GM12878 (cell line): ENCODE results near the gene C2orf74. TPM values are rescaled to one million over a fixed set of nuclear protein-coding genes. Genes with fewer than 3 reads are reported as not detected.

Experiments
- ATF7 ChIP-seq: fragments of 450-650 bp; IDR thresholded peaks from 2 replicates; pipeline ENCODE4 v1.6.1; 2016; ENCODE audit warnings: low read depth, mild to moderate bottlenecking
- CREM ChIP-seq: IDR thresholded peaks from 2 replicates; pipeline ENCODE4 v1.6.1; 2014; ENCODE audit warnings: antibody characterized with exemption, low read depth
- EED ChIP-seq: sonication (generic); IDR thresholded peaks from 2 replicates; pipeline ENCODE4 v1.6.1; 2016; ENCODE audit warnings: antibody characterized with exemption, low read depth
- NRF1 ChIP-seq: conservative IDR thresholded peaks from 2 replicates; pipeline ENCODE4 v1.6.1; 2011; ENCODE audit warnings: mild to moderate bottlenecking, low read depth, low read length, improper control_type of control experiment
- RELA ChIP-seq: fragments of 450-650 bp; IDR thresholded peaks from 2 replicates; pipeline ENCODE4 v1.8.0; 2014; ENCODE audit warnings: borderline replicate concordance; ENCODE audit not compliant: partially characterized antibody
- RUNX3 ChIP-seq: IDR thresholded peaks from 2 replicates; pipeline ENCODE4 v1.6.1; 2012; ENCODE audit warnings: low read length, inconsistent platforms
- SIX5 ChIP-seq: IDR thresholded peaks from 2 replicates; pipeline ENCODE4 v1.6.1; 2011; ENCODE audit warnings: mild to moderate bottlenecking, low read depth, low read length, moderate library complexity; ENCODE audit not compliant: severe bottlenecking
- STAT1 ChIP-seq: fragments of 450-650 bp; conservative IDR thresholded peaks from 2 replicates; pipeline ENCODE4 v1.6.1; 2014; ENCODE audit warnings: antibody characterized with exemption, mild to moderate bottlenecking
- TAF1 ChIP-seq: IDR thresholded peaks from 2 replicates; pipeline ENCODE4 v1.6.1; 2011; ENCODE audit warnings: mild to moderate bottlenecking, low read depth, low read length, borderline replicate concordance
- polyA plus RNA-seq, 11 experiments: library from polyadenylated mRNA; depleted of rRNA in 4 of 11; unstranded in 6 of 11; stranded (reverse) in 5 of 11; fragments of >200 nt; fragmentation: Nextera tagmentation in 4 of 11; fragmentation: Illumina TruSeq in 1 of 11; extraction: Ambion mirVana in 4 of 11; extraction: Trizol in 1 of 11; gene quantifications; 1 replicate in 1 of 11; 2 replicates in 10 of 11; pipeline versions ENCODE4 v1.2.1 to v1.2.3, GENCODE V29; 2011 to 2016; ENCODE audit warnings: inconsistent platforms in 2 of 11, missing spikeins in 2 of 11, low read depth in 1 of 11
- total RNA-seq, 4 experiments: library from RNA; depleted of rRNA in 3 of 4; stranded (reverse); fragments of >200 nt in 3 of 4; fragmentation: Illumina TruSeq in 1 of 4; extraction: Trizol in 1 of 4; gene quantifications; 2 replicates each; pipeline versions ENCODE4 v1.2.1 to v1.2.3, GENCODE V29; 2013 to 2021
- TF ChIP-seq, protein P1 (sequence below): fragments of 450-650 bp; IDR thresholded peaks from 2 replicates; pipeline ENCODE4 v1.6.1; 2016; ENCODE audit warnings: mild to moderate bottlenecking, moderate library complexity, borderline replicate concordance
- TF ChIP-seq, protein P2 (sequence below): fragments of 450-650 bp; IDR thresholded peaks from 2 replicates; pipeline ENCODE4 v1.6.1; 2018; ENCODE audit warnings: borderline replicate concordance, mild to moderate bottlenecking; ENCODE audit not compliant: partially characterized antibody
- TF ChIP-seq, protein P3 (sequence below): fragments of 450-650 bp; IDR thresholded peaks from 2 replicates; pipeline ENCODE4 v1.6.1; 2017; ENCODE audit warnings: mild to moderate bottlenecking, moderate library complexity

C2orf74 gene
- total and polyA plus RNA-seq, 10 of the 15 experiments (the other 5 are each of a cell fraction or from before 2014, with no cell fraction given) = 3.8 to 25.0 (median 15.2) TPM

DNA sequence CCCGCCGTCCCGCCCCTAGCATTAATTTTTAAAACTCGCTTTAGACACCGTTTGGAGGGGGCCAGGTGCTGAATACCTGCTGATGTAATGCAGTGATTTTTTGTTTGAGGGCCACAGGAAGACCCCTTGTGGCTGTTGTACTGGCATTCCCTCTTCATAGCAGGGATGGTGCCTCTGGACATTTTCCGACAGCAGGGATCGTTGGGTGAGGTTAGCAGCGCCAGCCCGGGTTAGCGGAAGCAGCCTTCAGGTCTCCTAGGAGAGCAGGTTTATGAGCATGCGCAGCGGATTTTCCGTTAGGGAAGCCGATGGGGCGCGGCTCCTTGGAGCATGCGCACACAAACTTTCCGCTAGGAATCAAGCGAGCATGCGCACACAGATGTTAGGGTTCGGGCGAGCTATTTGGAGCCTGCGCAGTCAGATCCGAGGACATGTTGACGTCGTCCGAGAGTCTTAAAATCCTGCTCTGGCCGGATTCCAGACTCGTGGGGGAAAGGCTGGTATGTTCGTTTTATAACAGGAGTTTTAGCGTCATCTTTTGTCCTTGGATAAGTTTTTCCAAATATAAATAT, 17.2 kb upstream of the C2orf74 start (continued):
- TF ChIP-seq, protein P1, sequence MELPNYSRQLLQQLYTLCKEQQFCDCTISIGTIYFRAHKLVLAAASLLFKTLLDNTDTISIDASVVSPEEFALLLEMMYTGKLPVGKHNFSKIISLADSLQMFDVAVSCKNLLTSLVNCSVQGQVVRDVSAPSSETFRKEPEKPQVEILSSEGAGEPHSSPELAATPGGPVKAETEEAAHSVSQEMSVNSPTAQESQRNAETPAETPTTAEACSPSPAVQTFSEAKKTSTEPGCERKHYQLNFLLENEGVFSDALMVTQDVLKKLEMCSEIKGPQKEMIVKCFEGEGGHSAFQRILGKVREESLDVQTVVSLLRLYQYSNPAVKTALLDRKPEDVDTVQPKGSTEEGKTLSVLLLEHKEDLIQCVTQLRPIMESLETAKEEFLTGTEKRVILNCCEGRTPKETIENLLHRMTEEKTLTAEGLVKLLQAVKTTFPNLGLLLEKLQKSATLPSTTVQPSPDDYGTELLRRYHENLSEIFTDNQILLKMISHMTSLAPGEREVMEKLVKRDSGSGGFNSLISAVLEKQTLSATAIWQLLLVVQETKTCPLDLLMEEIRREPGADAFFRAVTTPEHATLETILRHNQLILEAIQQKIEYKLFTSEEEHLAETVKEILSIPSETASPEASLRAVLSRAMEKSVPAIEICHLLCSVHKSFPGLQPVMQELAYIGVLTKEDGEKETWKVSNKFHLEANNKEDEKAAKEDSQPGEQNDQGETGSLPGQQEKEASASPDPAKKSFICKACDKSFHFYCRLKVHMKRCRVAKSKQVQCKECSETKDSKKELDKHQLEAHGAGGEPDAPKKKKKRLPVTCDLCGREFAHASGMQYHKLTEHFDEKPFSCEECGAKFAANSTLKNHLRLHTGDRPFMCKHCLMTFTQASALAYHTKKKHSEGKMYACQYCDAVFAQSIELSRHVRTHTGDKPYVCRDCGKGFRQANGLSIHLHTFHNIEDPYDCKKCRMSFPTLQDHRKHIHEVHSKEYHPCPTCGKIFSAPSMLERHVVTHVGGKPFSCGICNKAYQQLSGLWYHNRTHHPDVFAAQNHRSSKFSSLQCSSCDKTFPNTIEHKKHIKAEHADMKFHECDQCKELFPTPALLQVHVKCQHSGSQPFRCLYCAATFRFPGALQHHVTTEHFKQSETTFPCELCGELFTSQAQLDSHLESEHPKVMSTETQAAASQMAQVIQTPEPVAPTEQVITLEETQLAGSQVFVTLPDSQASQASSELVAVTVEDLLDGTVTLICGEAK = peak; percentile 26; the same call in 1 of the 2 replicates
- no peak; the same call in 1 of the 2 replicates for TF ChIP-seq TAF1
- TF ChIP-seq ATF7 = peak; percentile 60
- peak; percentile 66 for TF ChIP-seq EED
- 0 out of 2 replicates have a peak, but pooled peaks have one; percentile 16 for TF ChIP-seq CREM
- TF ChIP-seq, protein P2, sequence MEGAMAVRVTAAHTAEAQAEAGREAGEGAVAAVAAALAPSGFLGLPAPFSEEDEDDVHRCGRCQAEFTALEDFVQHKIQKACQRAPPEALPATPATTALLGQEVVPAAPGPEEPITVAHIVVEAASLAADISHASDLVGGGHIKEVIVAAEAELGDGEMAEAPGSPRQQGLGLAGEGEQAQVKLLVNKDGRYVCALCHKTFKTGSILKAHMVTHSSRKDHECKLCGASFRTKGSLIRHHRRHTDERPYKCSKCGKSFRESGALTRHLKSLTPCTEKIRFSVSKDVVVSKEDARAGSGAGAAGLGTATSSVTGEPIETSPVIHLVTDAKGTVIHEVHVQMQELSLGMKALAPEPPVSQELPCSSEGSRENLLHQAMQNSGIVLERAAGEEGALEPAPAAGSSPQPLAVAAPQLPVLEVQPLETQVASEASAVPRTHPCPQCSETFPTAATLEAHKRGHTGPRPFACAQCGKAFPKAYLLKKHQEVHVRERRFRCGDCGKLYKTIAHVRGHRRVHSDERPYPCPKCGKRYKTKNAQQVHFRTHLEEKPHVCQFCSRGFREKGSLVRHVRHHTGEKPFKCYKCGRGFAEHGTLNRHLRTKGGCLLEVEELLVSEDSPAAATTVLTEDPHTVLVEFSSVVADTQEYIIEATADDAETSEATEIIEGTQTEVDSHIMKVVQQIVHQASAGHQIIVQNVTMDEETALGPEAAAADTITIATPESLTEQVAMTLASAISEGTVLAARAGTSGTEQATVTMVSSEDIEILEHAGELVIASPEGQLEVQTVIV = peak; percentile 22
- no peak for TF ChIP-seq RUNX3
- TF ChIP-seq RELA = no peak
- TF ChIP-seq, protein P3, sequence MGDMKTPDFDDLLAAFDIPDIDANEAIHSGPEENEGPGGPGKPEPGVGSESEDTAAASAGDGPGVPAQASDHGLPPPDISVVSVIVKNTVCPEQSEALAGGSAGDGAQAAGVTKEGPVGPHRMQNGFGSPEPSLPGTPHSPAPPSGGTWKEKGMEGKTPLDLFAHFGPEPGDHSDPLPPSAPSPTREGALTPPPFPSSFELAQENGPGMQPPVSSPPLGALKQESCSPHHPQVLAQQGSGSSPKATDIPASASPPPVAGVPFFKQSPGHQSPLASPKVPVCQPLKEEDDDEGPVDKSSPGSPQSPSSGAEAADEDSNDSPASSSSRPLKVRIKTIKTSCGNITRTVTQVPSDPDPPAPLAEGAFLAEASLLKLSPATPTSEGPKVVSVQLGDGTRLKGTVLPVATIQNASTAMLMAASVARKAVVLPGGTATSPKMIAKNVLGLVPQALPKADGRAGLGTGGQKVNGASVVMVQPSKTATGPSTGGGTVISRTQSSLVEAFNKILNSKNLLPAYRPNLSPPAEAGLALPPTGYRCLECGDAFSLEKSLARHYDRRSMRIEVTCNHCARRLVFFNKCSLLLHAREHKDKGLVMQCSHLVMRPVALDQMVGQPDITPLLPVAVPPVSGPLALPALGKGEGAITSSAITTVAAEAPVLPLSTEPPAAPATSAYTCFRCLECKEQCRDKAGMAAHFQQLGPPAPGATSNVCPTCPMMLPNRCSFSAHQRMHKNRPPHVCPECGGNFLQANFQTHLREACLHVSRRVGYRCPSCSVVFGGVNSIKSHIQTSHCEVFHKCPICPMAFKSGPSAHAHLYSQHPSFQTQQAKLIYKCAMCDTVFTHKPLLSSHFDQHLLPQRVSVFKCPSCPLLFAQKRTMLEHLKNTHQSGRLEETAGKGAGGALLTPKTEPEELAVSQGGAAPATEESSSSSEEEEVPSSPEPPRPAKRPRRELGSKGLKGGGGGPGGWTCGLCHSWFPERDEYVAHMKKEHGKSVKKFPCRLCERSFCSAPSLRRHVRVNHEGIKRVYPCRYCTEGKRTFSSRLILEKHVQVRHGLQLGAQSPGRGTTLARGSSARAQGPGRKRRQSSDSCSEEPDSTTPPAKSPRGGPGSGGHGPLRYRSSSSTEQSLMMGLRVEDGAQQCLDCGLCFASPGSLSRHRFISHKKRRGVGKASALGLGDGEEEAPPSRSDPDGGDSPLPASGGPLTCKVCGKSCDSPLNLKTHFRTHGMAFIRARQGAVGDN = peak; percentile 51
- peak; percentile 20 for TF ChIP-seq SIX5
- no peak; the same call in 1 of the 2 replicates for TF ChIP-seq STAT1
- peak; percentile 99 for TF ChIP-seq NRF1
